GM12892 (cell line): ENCODE results near the gene LRRC3.

Experiments
- POLR2A ChIP-seq: IDR thresholded peaks from 2 replicates; pipeline ENCODE4 v1.6.1; 2011; ENCODE audit warnings: low read depth, low read length, control low read depth
- POLR2AphosphoS5 ChIP-seq: IDR thresholded peaks from 2 replicates; pipeline ENCODE4 v1.6.1; 2011; ENCODE audit warnings: low read depth, low read length, control low read depth

DNA sequence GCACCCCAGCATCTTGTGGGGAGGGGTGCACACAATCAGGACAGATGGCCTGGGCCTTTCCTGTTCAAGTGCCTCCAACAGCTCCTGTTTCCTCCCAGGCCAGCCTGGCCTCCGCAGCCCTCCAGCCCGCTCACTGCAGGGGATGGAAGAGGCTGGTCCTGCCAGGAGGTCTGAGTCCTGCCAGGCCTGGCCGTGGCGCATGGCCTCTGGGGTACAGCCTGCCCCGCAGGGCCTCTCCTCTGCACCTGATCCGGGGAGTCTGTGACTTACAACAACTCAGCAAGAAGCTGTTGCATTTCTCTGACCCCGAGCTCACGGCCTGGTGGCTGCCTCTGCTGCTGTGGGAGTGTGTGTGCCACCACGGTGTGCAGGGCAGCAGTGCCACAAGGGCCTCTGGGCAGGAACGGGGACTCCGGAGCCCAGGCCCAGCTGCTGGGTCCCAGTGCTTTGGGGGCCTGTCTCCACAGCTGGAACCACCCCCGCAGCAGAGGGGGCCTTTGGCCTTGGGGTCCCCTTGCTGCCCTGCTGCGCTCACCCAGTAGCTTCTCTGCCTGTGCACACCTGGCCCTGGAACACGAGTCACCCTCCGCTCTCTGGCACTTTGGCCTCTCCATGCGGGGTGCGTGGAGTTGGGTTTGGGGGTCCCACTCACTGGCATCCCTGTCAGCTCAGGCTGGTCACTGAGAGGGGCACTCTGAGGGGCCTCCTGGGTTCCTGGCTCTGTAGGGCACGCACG lies 17.4 kb upstream of the LRRC3 start:
- no peak for TF ChIP-seq POLR2A
- no peak for TF ChIP-seq POLR2AphosphoS5
